NK-92 (cell line): ENCODE measurements around the gene IKZF4.

Experiments
- DNase-seq: peaks from one replicate; lab custom pipeline; 2025; ENCODE audit not compliant: unreplicated experiment; lab: John Stamatoyannopoulos, UW

Gene IKZF4

GRCh38 chr12:56081393-56082347, 60.8 kb downstream of the IKZF4 start:
- DNase-seq, result no peak

- no peak for DNase-seq
Measured at GRCh38 chr12:56082382-56082781, 61.5 kb downstream of the IKZF4 start.

- DNase-seq, result no peak
Measured at GRCh38 chr12:56082967-56083366, 62.1 kb downstream of the IKZF4 start.

- DNase-seq, result no peak
Measured at GRCh38 chr12:56084958-56085543, 64.2 kb downstream of the IKZF4 start.

- DNase-seq, result no peak
Measured at GRCh38 chr12:56086096-56086495, 65.3 kb downstream of the IKZF4 start.

- no peak for DNase-seq
Measured at GRCh38 chr12:56086608-56087007, 65.8 kb downstream of the IKZF4 start.

GRCh38 chr12:56087220-56087619, 66.4 kb downstream of the IKZF4 start:
- DNase-seq, result no peak
